VCaP (cell line): ENCODE results near the gene ASB17.
"Not testable (repeated sequence)": the region's sequence is repeated elsewhere in the genome, so short reads cannot be mapped to it uniquely, and the experiment has no call there.

Experiments used
- H3K27ac ChIP-seq: fragments of 450-650 bp; 2 replicates; pipeline ENCODE4 v1.5.1; 2017
- CTCF ChIP-seq: fragments of 450-650 bp; conservative IDR thresholded peaks from 2 replicates; pipeline ENCODE4 v1.5.1; 2017; ENCODE audit warnings: mild to moderate bottlenecking, moderate library complexity

Gene ASB17

DNA sequence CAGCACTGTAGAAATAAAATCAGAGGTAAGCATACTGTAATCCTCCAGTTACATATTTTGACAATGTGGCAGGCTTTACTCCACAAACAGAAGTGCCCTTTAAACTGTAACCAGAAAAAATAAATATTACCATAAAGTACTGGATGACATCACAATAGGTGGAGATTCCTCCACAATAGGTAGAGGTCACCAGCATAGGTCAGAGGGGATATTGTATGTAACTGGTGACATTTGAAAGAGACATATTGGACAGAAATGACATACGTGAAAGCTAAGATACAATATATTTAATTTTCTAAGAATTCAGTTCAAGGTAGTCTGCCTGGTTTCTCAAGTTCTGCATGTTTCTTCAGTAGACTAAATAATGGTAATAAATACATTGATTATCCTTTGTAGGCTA lies at the start of gene ASB17:
Gene ASB17 (minus strand): TSS at position 101 of the 400 bp plus-strand sequence. CDS start 113 bp downstream, outside the sequence.
- no peak for TF ChIP-seq CTCF
- no peak within 1 kb of the TSS for H3K27ac ChIP-seq

DNA sequence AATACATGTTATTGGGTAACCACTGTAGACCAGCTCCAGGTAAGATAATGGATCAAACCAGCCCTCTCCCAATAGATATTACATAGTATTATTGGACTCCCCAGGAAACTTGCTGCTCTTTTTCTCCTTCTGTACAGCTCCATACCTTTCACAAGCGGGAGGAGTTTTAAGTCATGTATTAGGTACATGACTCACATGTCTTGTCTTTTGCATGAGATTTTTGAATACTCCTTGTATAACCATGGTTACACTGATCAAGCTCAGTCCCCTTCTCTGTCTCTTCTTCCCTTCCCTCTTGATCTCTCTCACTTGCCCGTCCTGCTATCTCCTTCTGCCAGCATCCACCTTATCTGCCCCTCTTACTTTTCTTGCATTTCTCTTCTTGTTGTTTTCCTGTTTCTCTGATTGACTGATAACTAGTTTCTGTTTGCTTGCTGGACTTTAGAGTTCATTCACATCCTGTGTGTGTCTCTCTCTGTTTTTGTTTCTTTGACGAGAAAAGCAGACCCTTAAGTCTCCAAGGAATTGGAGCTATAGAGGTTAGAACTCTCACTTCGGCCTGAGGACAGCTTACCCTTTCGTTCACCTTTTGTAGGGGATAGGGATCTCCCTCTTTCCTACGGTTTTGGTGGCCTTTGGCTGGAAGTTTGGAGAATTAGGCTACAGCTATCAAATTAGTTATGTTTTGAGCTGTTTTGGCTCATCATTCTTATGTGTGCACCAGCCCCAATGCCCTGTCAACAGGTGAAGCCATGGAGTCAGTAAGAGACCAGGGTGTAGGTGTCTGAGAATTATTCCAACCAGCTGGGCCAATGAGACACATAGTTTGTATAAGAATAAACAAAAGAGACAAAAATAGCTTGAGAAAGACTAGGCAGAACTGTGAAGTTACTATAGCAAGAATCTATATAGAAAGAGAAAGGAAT lies 49.0 kb upstream of the ASB17 start:
- H3K27ac ChIP-seq, result no peak overlapping the region
- no peak for TF ChIP-seq CTCF

DNA sequence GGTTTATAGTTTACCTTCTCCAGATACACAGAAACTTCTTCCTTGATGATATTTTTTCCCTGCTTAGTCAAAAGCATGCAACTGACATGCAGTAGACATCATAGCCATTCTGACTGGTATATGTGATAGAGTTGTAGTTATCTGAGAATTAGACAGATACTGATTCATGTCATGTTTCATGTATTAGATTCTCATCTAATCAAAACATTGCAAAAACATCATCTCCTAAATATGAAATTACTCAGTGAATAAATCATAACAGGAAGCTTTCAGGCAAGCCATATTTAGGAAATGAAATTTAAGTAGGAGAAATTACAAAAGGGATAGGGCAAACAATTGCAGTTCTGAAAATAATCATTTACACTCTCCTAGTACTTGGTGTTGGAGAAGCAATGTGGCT lies 38.4 kb upstream of the ASB17 start:
- no peak overlapping the region for H3K27ac ChIP-seq
- TF ChIP-seq CTCF, result no peak

DNA sequence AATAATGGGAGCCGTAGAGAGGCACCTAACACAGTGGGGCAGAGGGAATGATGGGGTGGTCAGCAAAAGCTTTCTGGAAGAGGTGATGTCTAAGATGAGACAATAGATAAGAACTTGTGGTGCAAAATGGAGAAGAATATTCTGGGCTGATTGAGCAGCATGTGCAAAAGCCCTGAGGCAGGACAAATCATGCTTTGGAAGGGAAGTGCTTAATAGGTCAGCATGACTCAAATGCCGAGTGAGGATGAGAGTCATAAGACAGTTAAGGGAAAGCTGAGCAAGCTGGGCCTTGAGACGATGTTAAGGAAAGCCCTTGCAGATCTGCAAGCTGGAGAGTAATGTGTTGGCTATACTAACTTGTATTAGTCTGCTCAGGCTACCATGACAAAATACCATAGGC lies 37.3 kb upstream of the ASB17 start:
- no peak for TF ChIP-seq CTCF
- H3K27ac ChIP-seq, result no peak overlapping the region

GRCh38 chr1:75967719-75968118 lies 35.5 kb upstream of the ASB17 start:
- no peak overlapping the region for H3K27ac ChIP-seq

GRCh38 chr1:75964760-75965408 lies 32.7 kb upstream of the ASB17 start:
- TF ChIP-seq CTCF, result no peak
- no peak overlapping the region for H3K27ac ChIP-seq

More at GRCh38 chr1:75967719-75968118, 35.5 kb upstream of the ASB17 start:
- TF ChIP-seq CTCF, result no peak

- H3K27ac ChIP-seq, result not testable (repeated sequence)
These were observed 32.0 kb upstream of the ASB17 start for GRCh38 chr1:75964110-75964759.
